ENCODE measurements around the gene H19. TPM values are rescaled to one million over a fixed set of nuclear protein-coding genes. Genes with fewer than 3 reads are reported as not detected.

Gene H19
- total and polyA plus RNA-seq, 4 donors: 194 to 16,780 (median 332) TPM

DNA sequence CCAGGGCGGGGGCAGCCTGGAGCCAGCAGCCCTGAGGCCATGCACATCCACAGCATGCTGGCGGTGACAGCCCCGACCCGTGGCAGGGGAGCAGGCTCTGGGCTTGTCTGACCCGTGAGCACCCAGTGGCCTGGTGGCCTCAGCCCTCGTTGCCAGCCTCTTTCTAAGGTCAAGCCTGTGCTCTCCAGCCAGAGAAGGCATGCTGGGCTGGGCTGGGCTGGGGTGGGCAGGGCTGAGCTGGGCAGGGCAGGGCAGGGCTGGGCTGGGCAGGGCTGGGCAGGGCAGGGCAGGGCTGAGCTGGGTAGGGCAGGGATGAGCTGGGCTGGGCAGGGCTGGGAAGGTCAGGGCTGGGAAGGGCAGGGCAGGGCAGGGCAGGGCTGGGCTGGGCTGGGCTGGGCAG, 10.6 kb downstream of the H19 start:
- Histone ChIP-seq H3K9ac (ENCODE audit: low read depth in 1 of 2, low read length in 2 of 2) (no peak overlapping the region), H3K27ac (ENCODE audit: low read depth in 1 of 2, low read length in 2 of 2) (no peak overlapping the region), H3K4me3 (ENCODE audit: low read depth in 1 of 3, low read length in 3 of 3) (no peak overlapping the region), H3K27me3 (ENCODE audit: control insufficient read depth in 4 of 4, insufficient read depth in 4 of 4, low read length in 3 of 4) (no peaks in the 10 kb centered on the region), H3K36me3 (ENCODE audit: control insufficient read depth in 4 of 4, insufficient read depth in 3 of 4, low read depth in 1 of 4, low read length in 3 of 4) (no peaks in the 10 kb centered on the region), H3K9me3 (ENCODE audit: control insufficient read depth in 4 of 4, low read length in 3 of 4) (no peaks in the 10 kb centered on the region), H3K4me1 (ENCODE audit: control insufficient read depth in 4 of 4, insufficient read depth in 4 of 4, low read length in 3 of 4) (no peaks in the 10 kb centered on the region)
- WGBS: no CpG with 5 or more reads among the region's 6 CpGs
- TF ChIP-seq RAD21 (IDR thresholded peaks at IDR 0.05): no peak
- TF ChIP-seq REST (IDR thresholded peaks at IDR 0.05): no peak
- no peak for TF ChIP-seq RXRA (IDR thresholded peaks at IDR 0.05)
- no peak for TF ChIP-seq YY1 (IDR thresholded peaks at IDR 0.05)
- TF ChIP-seq HNF4G (IDR thresholded peaks at IDR 0.05): no peak
- no peak for TF ChIP-seq TAF1 (conservative IDR thresholded peaks at IDR 0.05)
- no peak for DNase-seq (ENCODE audit: low spot score)

GRCh38 chr11:1983601-1983961, 14.1 kb downstream of the H19 start:
- 80% methylated on average over 12 of the region's 12 CpGs for WGBS
- peak; percentile 27 for DNase-seq (ENCODE audit: low spot score)

More at GRCh38 chr11:1983601-1983961, 14.1 kb downstream of the H19 start:
- Histone ChIP-seq H3K4me1 (ENCODE audit: control insufficient read depth in 4 of 4, insufficient read depth in 4 of 4, low read length in 3 of 4) (no peaks in the 10 kb centered on the region), H3K36me3 (ENCODE audit: control insufficient read depth in 4 of 4, insufficient read depth in 3 of 4, low read depth in 1 of 4, low read length in 3 of 4) (no peaks in the 10 kb centered on the region), H3K4me3 (ENCODE audit: low read depth in 1 of 3, low read length in 3 of 3) (no peak overlapping the region), H3K27me3 (ENCODE audit: control insufficient read depth in 4 of 4, insufficient read depth in 4 of 4, low read length in 3 of 4) (no peaks in the 10 kb centered on the region), H3K27ac (ENCODE audit: low read depth in 1 of 2, low read length in 2 of 2) (no peak overlapping the region), H3K9me3 (ENCODE audit: control insufficient read depth in 4 of 4, low read length in 3 of 4) (no peaks in the 10 kb centered on the region), H3K9ac (ENCODE audit: low read depth in 1 of 2, low read length in 2 of 2) (no peak overlapping the region)
- no peak for TF ChIP-seq RAD21 (IDR thresholded peaks at IDR 0.05)
- TF ChIP-seq, protein P1, sequence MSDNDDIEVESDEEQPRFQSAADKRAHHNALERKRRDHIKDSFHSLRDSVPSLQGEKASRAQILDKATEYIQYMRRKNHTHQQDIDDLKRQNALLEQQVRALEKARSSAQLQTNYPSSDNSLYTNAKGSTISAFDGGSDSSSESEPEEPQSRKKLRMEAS (IDR thresholded peaks at IDR 0.05): no peak
- no peak for TF ChIP-seq GABPA (IDR thresholded peaks at IDR 0.05 in 1 of 2, conservative IDR thresholded peaks at IDR 0.05 in 1 of 2)
- no peak for TF ChIP-seq FOXA2 (IDR thresholded peaks at IDR 0.05)
- no peak for TF ChIP-seq HNF4A (conservative IDR thresholded peaks at IDR 0.05)
- no peak for TF ChIP-seq NR2F2 (IDR thresholded peaks at IDR 0.05)
- TF ChIP-seq JUND (IDR thresholded peaks at IDR 0.05): no peak
- TF ChIP-seq EGR1 (IDR thresholded peaks at IDR 0.05; ENCODE audit: low read depth in 2 of 2): no peak
- no peak for TF ChIP-seq FOXA1 (IDR thresholded peaks at IDR 0.05)
- TF ChIP-seq CTCF (IDR thresholded peaks at IDR 0.05; ENCODE audit: low read depth, low read length, missing input control): no peak
- TF ChIP-seq TAF1 (conservative IDR thresholded peaks at IDR 0.05): no peak
- TF ChIP-seq ATF3 (IDR thresholded peaks at IDR 0.05): no peak
- no peak for TF ChIP-seq YY1 (IDR thresholded peaks at IDR 0.05)
- no peak for TF ChIP-seq SP1 (IDR thresholded peaks at IDR 0.05)
- no peak for TF ChIP-seq REST (IDR thresholded peaks at IDR 0.05)
- TF ChIP-seq HNF4G (IDR thresholded peaks at IDR 0.05): no peak
- no peak for TF ChIP-seq RXRA (IDR thresholded peaks at IDR 0.05)
- TF ChIP-seq, protein P2, sequence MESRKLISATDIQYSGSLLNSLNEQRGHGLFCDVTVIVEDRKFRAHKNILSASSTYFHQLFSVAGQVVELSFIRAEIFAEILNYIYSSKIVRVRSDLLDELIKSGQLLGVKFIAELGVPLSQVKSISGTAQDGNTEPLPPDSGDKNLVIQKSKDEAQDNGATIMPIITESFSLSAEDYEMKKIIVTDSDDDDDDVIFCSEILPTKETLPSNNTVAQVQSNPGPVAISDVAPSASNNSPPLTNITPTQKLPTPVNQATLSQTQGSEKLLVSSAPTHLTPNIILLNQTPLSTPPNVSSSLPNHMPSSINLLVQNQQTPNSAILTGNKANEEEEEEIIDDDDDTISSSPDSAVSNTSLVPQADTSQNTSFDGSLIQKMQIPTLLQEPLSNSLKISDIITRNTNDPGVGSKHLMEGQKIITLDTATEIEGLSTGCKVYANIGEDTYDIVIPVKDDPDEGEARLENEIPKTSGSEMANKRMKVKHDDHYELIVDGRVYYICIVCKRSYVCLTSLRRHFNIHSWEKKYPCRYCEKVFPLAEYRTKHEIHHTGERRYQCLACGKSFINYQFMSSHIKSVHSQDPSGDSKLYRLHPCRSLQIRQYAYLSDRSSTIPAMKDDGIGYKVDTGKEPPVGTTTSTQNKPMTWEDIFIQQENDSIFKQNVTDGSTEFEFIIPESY (IDR thresholded peaks at IDR 0.05): no peak
